Endothelial cell (in vitro differentiated cells): ENCODE measurements around the gene BRF1. TPM values are rescaled to one million over a fixed set of nuclear protein-coding genes. Genes with fewer than 3 reads are reported as not detected.
"Not testable (repeated sequence)": the region's sequence is repeated elsewhere in the genome, so short reads cannot be mapped to it uniquely, and the experiment has no call there.

Experiments used
- DNase-seq: peaks from one replicate; pipeline ENCODE4 v3.0.0; 2021; ENCODE audit warnings: low spot score
- H3K27ac Mint-ChIP-seq: one replicate; pipeline ENCODE4 v1.8.0; 2021; ENCODE audit warnings: mixed read lengths, inconsistent platforms; ENCODE audit not compliant: unreplicated experiment
- H3K27me3 Mint-ChIP-seq: one replicate; pipeline ENCODE4 v1.8.0; 2021; ENCODE audit warnings: mild to moderate bottlenecking, moderate library complexity, mixed read lengths, inconsistent platforms; ENCODE audit not compliant: unreplicated experiment
- H3K36me3 Mint-ChIP-seq: one replicate; pipeline ENCODE4 v1.8.0; 2021; ENCODE audit warnings: mild to moderate bottlenecking, low read depth, mixed read lengths, inconsistent platforms; ENCODE audit not compliant: unreplicated experiment
- H3K4me1 Mint-ChIP-seq: one replicate; pipeline ENCODE4 v1.8.0; 2021; ENCODE audit warnings: mild to moderate bottlenecking, mixed read lengths, inconsistent platforms; ENCODE audit not compliant: unreplicated experiment
- H3K4me3 Mint-ChIP-seq: one replicate; pipeline ENCODE4 v1.8.0; 2021; ENCODE audit warnings: mild to moderate bottlenecking, mixed read lengths, inconsistent platforms; ENCODE audit not compliant: unreplicated experiment
- H3K9me3 Mint-ChIP-seq: one replicate; pipeline ENCODE4 v1.8.0; 2021; ENCODE audit warnings: mixed read lengths, inconsistent platforms; ENCODE audit not compliant: unreplicated experiment
- CTCF ChIP-seq: fragments of 200-600 bp; sonication (generic); IDR thresholded peaks from one replicate; pipeline ENCODE4 v1.5.0; 2021; ENCODE audit warnings: antibody characterized with exemption; ENCODE audit not compliant: unreplicated experiment
- total RNA-seq: library from RNA; stranded (reverse); fragmentation: NEBNext Ultra II Directional; extraction: Animal tissue kit (Norgen Biotek cat#: 25700); gene quantifications from one replicate; pipeline ENCODE4 v1.2.1, GENCODE V29; 2021; ENCODE audit not compliant: unreplicated experiment

The BRF1 gene
- total RNA-seq, 1 donor from 2014 or later, result 40.9 TPM

GRCh38 chr14:105303949-105304348, 3.1 kb upstream of the BRF1 start:
- no peak for TF ChIP-seq CTCF
- Mint-ChIP-seq H3K36me3 (peaks cover 17% of the 10 kb centered on the region), H3K27me3 (peaks cover 18% of the 10 kb centered on the region), H3K9me3 (no peaks in the 10 kb centered on the region), H3K4me3 (no peak overlapping the region), H3K27ac (no peak overlapping the region), H3K4me1 (peaks cover 15% of the 10 kb centered on the region)
- DNase-seq, result no peak

- not testable (repeated sequence) for H3K9me3 Mint-ChIP-seq, DNase-seq, H3K27ac Mint-ChIP-seq
- Mint-ChIP-seq H3K4me3 (peak overlapping the region; percentile 84), H3K27me3 (peaks cover 17% of the 10 kb centered on the region), H3K4me1 (peaks cover 15% of the 10 kb centered on the region), H3K36me3 (peaks cover 14% of the 10 kb centered on the region)
Observed at GRCh38 chr14:105301915-105302249, 1.1 kb upstream of the BRF1 start.

- peaks cover 14% of the 10 kb centered on the region for H3K36me3 Mint-ChIP-seq
- H3K4me1 Mint-ChIP-seq, result peaks cover 15% of the 10 kb centered on the region
- H3K27me3 Mint-ChIP-seq, result peaks cover 17% of the 10 kb centered on the region
- DNase-seq, result peak; percentile 99
- peak overlapping the region; percentile 86 for H3K27ac Mint-ChIP-seq
- peak overlapping the region; percentile 89 for H3K4me3 Mint-ChIP-seq
- no peak for TF ChIP-seq CTCF
- H3K9me3 Mint-ChIP-seq, result no peaks in the 10 kb centered on the region
Observed at GRCh38 chr14:105301103-105301914, 508 bp upstream of the BRF1 start.

GRCh38 chr14:105299654-105300541, 903 bp downstream of the BRF1 start:
- peaks cover 15% of the 10 kb centered on the region for H3K27me3 Mint-ChIP-seq
- peak overlapping the region; percentile 80 for H3K27ac Mint-ChIP-seq
- H3K4me1 Mint-ChIP-seq, result peaks cover 13% of the 10 kb centered on the region
- no peak for TF ChIP-seq CTCF
- peaks cover 14% of the 10 kb centered on the region for H3K36me3 Mint-ChIP-seq
- H3K4me3 Mint-ChIP-seq, result peak overlapping the region; percentile 92
- DNase-seq, result peak; percentile 43
- H3K9me3 Mint-ChIP-seq, result no peaks in the 10 kb centered on the region

GRCh38 chr14:105297311-105297710, 3.5 kb downstream of the BRF1 start:
- H3K9me3 Mint-ChIP-seq, H3K36me3 Mint-ChIP-seq, H3K27ac Mint-ChIP-seq, DNase-seq, H3K27me3 Mint-ChIP-seq, H3K4me3 Mint-ChIP-seq: not testable (repeated sequence)
- H3K4me1 Mint-ChIP-seq, result peaks cover 20% of the 10 kb centered on the region
